ENCODE measurements around the gene HOXA11. TPM values are rescaled to one million over a fixed set of nuclear protein-coding genes. Genes with fewer than 3 reads are reported as not detected.
A peak's percentile ranks its signal among the peaks of the same experiment; 100 is the strongest.

Gene HOXA11
- total RNA-seq, 2 experiments from 2014 or later, result not detected

- ChIA-PET CTCF (interaction anchor here (1.7 kb wide), 1 partner anchor 86 kb away, joined by 4 read pairs; the partner anchor contains the start of gene EVX1), POLR2A (no interaction called here)
- Mint-ChIP-seq H3K9me3 (ENCODE audit: insufficient read depth) (no peaks in the 10 kb centered on the region), H3K4me3 (peak within 1 kb of the TSS; percentile 49), H3K27me3 (ENCODE audit: low read depth) (peaks cover 86% of the 10 kb centered on the region), H3K36me3 (ENCODE audit: low read depth) (peaks cover 10% of the 10 kb centered on the region), H3K4me1 (ENCODE audit: low read depth) (peaks cover 31% of the 10 kb centered on the region), H3K27ac (peak within 1 kb of the TSS; percentile 76)
- ATAC-seq, result no peak
- no peak for DNase-seq
Measured at GRCh38 chr7:27156508-27156898, 28.5 kb downstream of the HOXA11 start, which contains the start of gene HOXA7. HOXA7 (minus strand) TSS chr7:27156675; CDS start chr7:27156545, 130 bp downstream.

- Mint-ChIP-seq H3K4me3 (peak overlapping the region; percentile 49), H3K4me1 (ENCODE audit: low read depth) (peaks cover 35% of the 10 kb centered on the region)
- POLR2A ChIA-PET, result interaction anchor here (0.6 kb wide), 1 partner anchor 587 kb away, joined by 3 read pairs; no protein-coding TSS in a partner anchor
Measured at GRCh38 chr7:27155816-27156507, 29.1 kb downstream of the HOXA11 start.

GRCh38 chr7:27154901-27155815 lies 29.9 kb downstream of the HOXA11 start:
- H3K36me3 Mint-ChIP-seq (ENCODE audit: low read depth), result peaks cover 10% of the 10 kb centered on the region
- peak overlapping the region; percentile 49 for H3K4me3 Mint-ChIP-seq
- ChIA-PET POLR2A (interaction anchor here (0.6 kb wide), 1 partner anchor 588 kb away, joined by 3 read pairs; no protein-coding TSS in a partner anchor), CTCF (interaction anchor here (0.9 kb wide), 1 partner anchor 41 kb away, joined by 3 read pairs; no protein-coding TSS in a partner anchor)
- peak overlapping the region; percentile 69 for H3K27ac Mint-ChIP-seq
- no peak for DNase-seq
- no peak for ATAC-seq
- H3K27me3 Mint-ChIP-seq (ENCODE audit: low read depth), result peaks cover 92% of the 10 kb centered on the region
- no peaks in the 10 kb centered on the region for H3K9me3 Mint-ChIP-seq (ENCODE audit: insufficient read depth)
- H3K4me1 Mint-ChIP-seq (ENCODE audit: low read depth), result peaks cover 42% of the 10 kb centered on the region

More at GRCh38 chr7:27155816-27156507, 29.1 kb downstream of the HOXA11 start:
- H3K9me3 Mint-ChIP-seq (ENCODE audit: insufficient read depth), result no peaks in the 10 kb centered on the region
- H3K36me3 Mint-ChIP-seq (ENCODE audit: low read depth), result peaks cover 10% of the 10 kb centered on the region
- H3K27me3 Mint-ChIP-seq (ENCODE audit: low read depth), result peaks cover 89% of the 10 kb centered on the region
- CTCF ChIA-PET, result no interaction called here
- no peak for DNase-seq
- H3K27ac Mint-ChIP-seq, result peak overlapping the region; percentile 69
- no peak for ATAC-seq

GRCh38 chr7:27154369-27154768 lies 30.7 kb downstream of the HOXA11 start:
- CTCF ChIA-PET, result interaction anchor here (0.9 kb wide), 1 partner anchor 41 kb away, joined by 3 read pairs; no protein-coding TSS in a partner anchor
- Mint-ChIP-seq H3K4me1 (ENCODE audit: low read depth) (peaks cover 40% of the 10 kb centered on the region), H3K9me3 (ENCODE audit: insufficient read depth) (no peaks in the 10 kb centered on the region), H3K36me3 (ENCODE audit: low read depth) (peaks cover 10% of the 10 kb centered on the region), H3K27me3 (ENCODE audit: low read depth) (peaks cover 90% of the 10 kb centered on the region), H3K4me3 (no peak overlapping the region), H3K27ac (peak overlapping the region; percentile 44)
- POLR2A ChIA-PET, result no interaction called here
- ATAC-seq (no peak), DNase-seq (no peak)

GRCh38 chr7:27153526-27153925 lies 31.5 kb downstream of the HOXA11 start:
- H3K4me3 Mint-ChIP-seq, result no peak overlapping the region
- H3K4me1 Mint-ChIP-seq (ENCODE audit: low read depth), result peaks cover 41% of the 10 kb centered on the region
- peaks cover 8% of the 10 kb centered on the region for H3K36me3 Mint-ChIP-seq (ENCODE audit: low read depth)
- peak overlapping the region; percentile 18 for H3K27ac Mint-ChIP-seq
- no peaks in the 10 kb centered on the region for H3K9me3 Mint-ChIP-seq (ENCODE audit: insufficient read depth)
- no peak for ATAC-seq
- CTCF ChIA-PET, result no interaction called here
- H3K27me3 Mint-ChIP-seq (ENCODE audit: low read depth), result peaks cover 89% of the 10 kb centered on the region
- POLR2A ChIA-PET, result no interaction called here
- DNase-seq, result no peak

- H3K9me3 Mint-ChIP-seq (ENCODE audit: insufficient read depth), result no peaks in the 10 kb centered on the region
- H3K4me3 Mint-ChIP-seq, result no peak overlapping the region
- H3K4me1 Mint-ChIP-seq (ENCODE audit: low read depth), result peaks cover 44% of the 10 kb centered on the region
- no peak overlapping the region for H3K27ac Mint-ChIP-seq
- ChIA-PET POLR2A (no interaction called here), CTCF (interaction anchor here (1.1 kb wide), 1 partner anchor 9 kb away, joined by 4 read pairs; no protein-coding TSS in a partner anchor)
- peaks cover 89% of the 10 kb centered on the region for H3K27me3 Mint-ChIP-seq (ENCODE audit: low read depth)
- DNase-seq (no peak), ATAC-seq (no peak)
- peaks cover 6% of the 10 kb centered on the region for H3K36me3 Mint-ChIP-seq (ENCODE audit: low read depth)
Measured at GRCh38 chr7:27152816-27153442, 32.1 kb downstream of the HOXA11 start.

GRCh38 chr7:27151931-27152815 lies 32.9 kb downstream of the HOXA11 start, which contains the start of gene HOXA3:
HOXA3 (minus strand) TSS chr7:27152583; CDS start chr7:27110640, 41,943 bp downstream.
- ATAC-seq, result no peak
- Mint-ChIP-seq H3K27me3 (ENCODE audit: low read depth) (peaks cover 88% of the 10 kb centered on the region), H3K4me1 (ENCODE audit: low read depth) (peaks cover 44% of the 10 kb centered on the region), H3K36me3 (ENCODE audit: low read depth) (peaks cover 6% of the 10 kb centered on the region), H3K27ac (no peak within 1 kb of the TSS), H3K9me3 (ENCODE audit: insufficient read depth) (no peaks in the 10 kb centered on the region), H3K4me3 (peak within 1 kb of the TSS; percentile 56)
- ChIA-PET POLR2A (no interaction called here), CTCF (interaction anchor here (1.1 to 1.7 kb wide), 2 partner anchors 9 to 21 kb away, joined by 4 to 6 read pairs; partner anchors contain the start of gene HOXA4)
- DNase-seq, result no peak

GRCh38 chr7:27151341-27151930 lies 33.6 kb downstream of the HOXA11 start:
- ATAC-seq (peak; percentile 7), DNase-seq (no peak)
- H3K4me3 Mint-ChIP-seq, result peak overlapping the region; percentile 56
- H3K27ac Mint-ChIP-seq, result no peak overlapping the region
- no peaks in the 10 kb centered on the region for H3K9me3 Mint-ChIP-seq (ENCODE audit: insufficient read depth)
- POLR2A ChIA-PET, result no interaction called here
- peaks cover 6% of the 10 kb centered on the region for H3K36me3 Mint-ChIP-seq (ENCODE audit: low read depth)
- peaks cover 41% of the 10 kb centered on the region for H3K4me1 Mint-ChIP-seq (ENCODE audit: low read depth)
- CTCF ChIA-PET, result interaction anchor here (0.7 to 2.5 kb wide), 11 partner anchors 10 to 469 kb away, joined by 3 to 13 read pairs (median 4); partner anchors contain the start of gene HOXA4
- peaks cover 90% of the 10 kb centered on the region for H3K27me3 Mint-ChIP-seq (ENCODE audit: low read depth)

GRCh38 chr7:27150568-27151340 lies 34.3 kb downstream of the HOXA11 start:
- Mint-ChIP-seq H3K27me3 (ENCODE audit: low read depth) (peaks cover 90% of the 10 kb centered on the region), H3K36me3 (ENCODE audit: low read depth) (peaks cover 6% of the 10 kb centered on the region), H3K27ac (no peak overlapping the region), H3K9me3 (ENCODE audit: insufficient read depth) (no peaks in the 10 kb centered on the region), H3K4me1 (ENCODE audit: low read depth) (peaks cover 36% of the 10 kb centered on the region), H3K4me3 (peak overlapping the region; percentile 56)
- ChIA-PET POLR2A (interaction anchor here (0.5 kb wide), 1 partner anchor 1057 kb away, joined by 4 read pairs; no protein-coding TSS in a partner anchor), CTCF (interaction anchor here (0.7 to 2.5 kb wide), 15 partner anchors 9 to 469 kb away, joined by 3 to 13 read pairs (median 4); partner anchors contain the start of gene HOXA4)
- DNase-seq (peak; percentile 67), ATAC-seq (peak; percentile 76)
